HepG2 (cell line): Measurements from ENCODE around the gene HOXA9. TPM values are rescaled to one million over a fixed set of nuclear protein-coding genes. Genes with fewer than 3 reads are reported as not detected.

Experiments used
- AHDC1 ChIP-seq: sonication (generic); formaldehyde crosslinking; IDR thresholded peaks from 2 replicates; pipeline ENCODE4 v1.5.1; 2020; ENCODE audit warnings: mild to moderate bottlenecking, missing genetic modification reagents, borderline replicate concordance
- AKAP8 ChIP-seq: sonication (generic); formaldehyde crosslinking; IDR thresholded peaks from 2 replicates; pipeline ENCODE4 v1.5.1; 2020; ENCODE audit warnings: mild to moderate bottlenecking, missing genetic modification reagents
- GTF3A ChIP-seq: sonication (generic); formaldehyde crosslinking; conservative IDR thresholded peaks from 2 replicates; pipeline ENCODE4 v1.4.0; 2020; ENCODE audit warnings: mild to moderate bottlenecking, missing genetic modification reagents
- HMG20A ChIP-seq: IDR thresholded peaks from 2 replicates; pipeline ENCODE4 v1.6.1; 2016; ENCODE audit warnings: borderline replicate concordance
- HNF4G ChIP-seq, 2 experiments: sonication (generic) in 1 of 2; formaldehyde crosslinking in 1 of 2; IDR thresholded peaks; 2 replicates each; pipeline versions ENCODE4 v1.4.0 to v1.6.1; 2011 to 2020; ENCODE audit warnings: borderline replicate concordance in 2 of 2, low read depth in 2 of 2, mild to moderate bottlenecking in 2 of 2, low read length in 1 of 2, missing genetic modification reagents in 1 of 2, moderate library complexity in 1 of 2
- IRF2 ChIP-seq: IDR thresholded peaks from 2 replicates; pipeline ENCODE4 v1.6.1; 2018; ENCODE audit warnings: missing genetic modification reagents, missing compliant biosample characterization
- KDM6A ChIP-seq: IDR thresholded peaks from 2 replicates; pipeline ENCODE4 v1.6.1; 2016; ENCODE audit warnings: low read depth
- MAFF ChIP-seq: IDR thresholded peaks from 2 replicates; pipeline ENCODE4 v1.6.1; 2011; ENCODE audit warnings: low read depth, low read length, improper control_type of control experiment
- MAZ ChIP-seq, 2 experiments: sonication (generic) in 1 of 2; formaldehyde crosslinking in 1 of 2; IDR thresholded peaks; 2 replicates each; pipeline versions ENCODE4 v1.5.0 to v1.6.1; 2012 to 2020; ENCODE audit warnings: low read depth in 2 of 2, mild to moderate bottlenecking in 2 of 2, borderline replicate concordance in 1 of 2, improper control_type of control experiment in 1 of 2, low read length in 1 of 2, missing genetic modification reagents in 1 of 2, moderate library complexity in 1 of 2
- PTBP1 ChIP-seq: fragments of 200-400 bp; formaldehyde crosslinking; IDR thresholded peaks from 2 replicates; pipeline ENCODE4 v1.6.1; 2018; ENCODE audit warnings: low read length, low read depth; ENCODE audit not compliant: poor library complexity, severe bottlenecking
- SYNCRIP ChIP-seq: fragments of 200-400 bp; formaldehyde crosslinking; IDR thresholded peaks from 2 replicates; pipeline ENCODE4 v1.6.1; 2018; ENCODE audit warnings: mild to moderate bottlenecking, low read depth, low read length; ENCODE audit not compliant: insufficient read depth
- ZBTB8A ChIP-seq: sonication (generic); formaldehyde crosslinking; IDR thresholded peaks from 2 replicates; pipeline ENCODE4 v1.4.0; 2020; ENCODE audit warnings: mild to moderate bottlenecking, low read depth, missing genetic modification reagents, borderline replicate concordance
- ZKSCAN5 ChIP-seq: sonication (generic); formaldehyde crosslinking; IDR thresholded peaks from 2 replicates; pipeline ENCODE4 v1.5.1; 2020; ENCODE audit warnings: mild to moderate bottlenecking, missing genetic modification reagents
- ZNF33B ChIP-seq: sonication (generic); formaldehyde crosslinking; IDR thresholded peaks from 2 replicates; pipeline ENCODE4 v1.5.1; 2020; ENCODE audit warnings: mild to moderate bottlenecking, missing genetic modification reagents
- ZNF367 ChIP-seq: sonication (generic); formaldehyde crosslinking; IDR thresholded peaks from 2 replicates; pipeline ENCODE4 v1.4.0; 2020; ENCODE audit warnings: missing genetic modification reagents, borderline replicate concordance
- ZNF607 ChIP-seq: sonication (generic); formaldehyde crosslinking; IDR thresholded peaks from 2 replicates; pipeline ENCODE4 v1.5.1; 2020; ENCODE audit warnings: missing genetic modification reagents, mild to moderate bottlenecking, borderline replicate concordance
- ZSCAN21 ChIP-seq: sonication (generic); formaldehyde crosslinking; IDR thresholded peaks from 2 replicates; pipeline ENCODE4 v1.8.0; 2022; ENCODE audit warnings: mild to moderate bottlenecking, missing genetic modification reagents, moderate library complexity, borderline replicate concordance
- polyA plus RNA-seq, 8 experiments: library from polyadenylated mRNA; depleted of rRNA in 3 of 8; stranded (reverse) in 7 of 8; unstranded in 1 of 8; fragments of >200 nt; fragmentation: Illumina TruSeq in 4 of 8; extraction: Trizol in 4 of 8; gene quantifications; 2 replicates each; pipeline versions ENCODE4 v1.2.1 to v1.2.3, GENCODE V29; 2011 to 2016; ENCODE audit warnings: low read depth in 4 of 8, missing spikeins in 1 of 8, mixed read lengths in 1 of 8; ENCODE audit not compliant: insufficient read depth in 1 of 8
- total RNA-seq, 5 experiments: library from RNA; depleted of rRNA; stranded (reverse); fragments of >200 nt; fragmentation: Illumina TruSeq; extraction: Trizol; gene quantifications; 2 replicates each; pipeline ENCODE4 v1.2.3, GENCODE V29; 2016; ENCODE audit warnings: low read depth in 1 of 5
- TF ChIP-seq, protein P1 (sequence below): sonication (generic); formaldehyde crosslinking; IDR thresholded peaks from 2 replicates; pipeline ENCODE4 v1.4.0; 2020; ENCODE audit warnings: missing genetic modification reagents, borderline replicate concordance

HOXA9 gene
- total and polyA plus RNA-seq, 2 of the 13 experiments (the other 11 are each of a cell fraction or from before 2014, with no cell fraction given), result not detected

DNA sequence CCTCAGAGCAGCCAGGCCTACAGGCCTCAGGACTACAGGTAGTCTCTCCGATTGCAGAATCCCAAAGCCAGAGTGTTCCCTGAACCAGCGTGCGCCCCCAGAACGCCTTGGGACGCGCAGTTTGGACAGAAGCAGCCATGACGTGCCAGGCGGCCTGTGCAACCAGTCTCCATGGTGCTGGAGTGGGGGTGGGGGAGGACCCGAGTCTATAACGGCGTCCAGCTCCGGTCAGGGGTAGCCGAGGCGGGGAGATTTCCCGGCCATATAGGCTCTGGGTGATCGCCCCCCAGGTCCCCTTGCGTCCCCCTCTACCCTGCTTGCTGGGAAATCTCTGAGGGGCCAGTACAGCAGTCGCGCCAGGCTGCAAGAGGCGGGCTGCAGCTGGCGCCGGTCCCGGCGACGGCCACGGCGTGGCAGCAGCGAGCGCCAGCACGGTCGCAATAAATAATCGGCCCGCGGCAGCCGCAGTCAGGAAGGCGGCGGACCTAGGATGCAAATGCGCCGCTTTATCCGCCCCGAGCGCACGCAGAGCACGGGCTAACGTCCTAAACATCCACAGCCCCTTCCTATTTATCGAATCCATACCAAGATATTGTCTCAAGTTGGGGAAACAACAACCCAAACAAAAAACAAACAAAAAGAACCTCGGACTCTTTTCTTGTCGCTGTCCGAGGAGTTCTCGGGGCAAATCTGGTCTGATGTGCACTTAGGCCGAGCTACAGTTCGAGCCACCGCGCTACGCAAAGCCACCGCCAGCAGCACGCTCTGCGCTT, 14.6 kb downstream of the HOXA9 start (continued):
- TF ChIP-seq MAZ (IDR thresholded peaks at IDR 0.05; ENCODE audit: borderline replicate concordance, low read depth, low read length), result no peak
- no peak for TF ChIP-seq MAZ (CRISPR knock-in tag; IDR thresholded peaks at IDR 0.05; ENCODE audit: low read depth)
- TF ChIP-seq PTBP1, result no peak
- no peak for TF ChIP-seq ZBTB8A (CRISPR knock-in tag)
- no peak for TF ChIP-seq ZNF607
- no peak for TF ChIP-seq ZNF367 (CRISPR knock-in tag)
- no peak for TF ChIP-seq AKAP8 (CRISPR knock-in tag)
- TF ChIP-seq HNF4G (IDR thresholded peaks at IDR 0.05; ENCODE audit: borderline replicate concordance, low read depth, low read length), result no peak
- TF ChIP-seq HNF4G (CRISPR knock-in tag; IDR thresholded peaks at IDR 0.05; ENCODE audit: borderline replicate concordance, low read depth), result no peak
- TF ChIP-seq IRF2 (CRISPR knock-in tag), result peak; percentile 46; the same call in 1 of the 2 replicates
- TF ChIP-seq HMG20A, result no peak
- no peak for TF ChIP-seq AHDC1 (CRISPR knock-in tag)
- TF ChIP-seq KDM6A (CRISPR knock-in tag), result no peak
- no peak for TF ChIP-seq ZNF33B
- TF ChIP-seq, protein P1, sequence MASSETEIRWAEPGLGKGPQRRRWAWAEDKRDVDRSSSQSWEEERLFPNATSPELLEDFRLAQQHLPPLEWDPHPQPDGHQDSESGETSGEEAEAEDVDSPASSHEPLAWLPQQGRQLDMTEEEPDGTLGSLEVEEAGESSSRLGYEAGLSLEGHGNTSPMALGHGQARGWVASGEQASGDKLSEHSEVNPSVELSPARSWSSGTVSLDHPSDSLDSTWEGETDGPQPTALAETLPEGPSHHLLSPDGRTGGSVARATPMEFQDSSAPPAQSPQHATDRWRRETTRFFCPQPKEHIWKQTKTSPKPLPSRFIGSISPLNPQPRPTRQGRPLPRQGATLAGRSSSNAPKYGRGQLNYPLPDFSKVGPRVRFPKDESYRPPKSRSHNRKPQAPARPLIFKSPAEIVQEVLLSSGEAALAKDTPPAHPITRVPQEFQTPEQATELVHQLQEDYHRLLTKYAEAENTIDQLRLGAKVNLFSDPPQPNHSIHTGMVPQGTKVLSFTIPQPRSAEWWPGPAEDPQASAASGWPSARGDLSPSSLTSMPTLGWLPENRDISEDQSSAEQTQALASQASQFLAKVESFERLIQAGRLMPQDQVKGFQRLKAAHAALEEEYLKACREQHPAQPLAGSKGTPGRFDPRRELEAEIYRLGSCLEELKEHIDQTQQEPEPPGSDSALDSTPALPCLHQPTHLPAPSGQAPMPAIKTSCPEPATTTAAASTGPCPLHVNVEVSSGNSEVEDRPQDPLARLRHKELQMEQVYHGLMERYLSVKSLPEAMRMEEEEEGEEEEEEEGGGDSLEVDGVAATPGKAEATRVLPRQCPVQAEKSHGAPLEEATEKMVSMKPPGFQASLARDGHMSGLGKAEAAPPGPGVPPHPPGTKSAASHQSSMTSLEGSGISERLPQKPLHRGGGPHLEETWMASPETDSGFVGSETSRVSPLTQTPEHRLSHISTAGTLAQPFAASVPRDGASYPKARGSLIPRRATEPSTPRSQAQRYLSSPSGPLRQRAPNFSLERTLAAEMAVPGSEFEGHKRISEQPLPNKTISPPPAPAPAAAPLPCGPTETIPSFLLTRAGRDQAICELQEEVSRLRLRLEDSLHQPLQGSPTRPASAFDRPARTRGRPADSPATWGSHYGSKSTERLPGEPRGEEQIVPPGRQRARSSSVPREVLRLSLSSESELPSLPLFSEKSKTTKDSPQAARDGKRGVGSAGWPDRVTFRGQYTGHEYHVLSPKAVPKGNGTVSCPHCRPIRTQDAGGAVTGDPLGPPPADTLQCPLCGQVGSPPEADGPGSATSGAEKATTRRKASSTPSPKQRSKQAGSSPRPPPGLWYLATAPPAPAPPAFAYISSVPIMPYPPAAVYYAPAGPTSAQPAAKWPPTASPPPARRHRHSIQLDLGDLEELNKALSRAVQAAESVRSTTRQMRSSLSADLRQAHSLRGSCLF, result no peak
- TF ChIP-seq ZSCAN21 (CRISPR knock-in tag), result 0 out of 2 replicates have a peak, but pooled peaks have one; percentile 68
- TF ChIP-seq ZKSCAN5 (CRISPR knock-in tag), result no peak
- no peak for TF ChIP-seq MAFF
- no peak for TF ChIP-seq SYNCRIP
- TF ChIP-seq GTF3A (CRISPR knock-in tag), result no peak
